ENCODE measurements around the gene LYPD6B.

The LYPD6B gene

GRCh38 chr2:149000158-149000938 lies 38.2 kb upstream of the LYPD6B start:
- Histone ChIP-seq H3K4me3 (ENCODE audit: insufficient read depth, low read depth, low read length) (no peak overlapping the region), H3K36me3 (ENCODE audit: control insufficient read depth, insufficient read depth, low read length) (peaks cover 29% of the 10 kb centered on the region), H3K4me1 (ENCODE audit: control insufficient read depth, insufficient read depth, low read length) (peaks cover 8% of the 10 kb centered on the region), H3K27me3 (ENCODE audit: control insufficient read depth, insufficient read depth, low read length, poor library complexity, severe bottlenecking) (no peaks in the 10 kb centered on the region), H3K9me3 (ENCODE audit: control insufficient read depth, low read length) (no peaks in the 10 kb centered on the region), H3K27ac (ENCODE audit: insufficient read depth, low read depth, low read length, poor library complexity, severe bottlenecking) (no peak overlapping the region)
- 40 to 60% methylated on average over 4 to 6 of the region's 6 CpGs for WGBS, 2 experiments

GRCh38 chr2:149001496-149001895 lies 37.0 kb upstream of the LYPD6B start:
- Histone ChIP-seq H3K27ac (ENCODE audit: insufficient read depth, low read depth, low read length, poor library complexity, severe bottlenecking) (no peak overlapping the region), H3K9me3 (ENCODE audit: control insufficient read depth, low read length) (no peaks in the 10 kb centered on the region), H3K4me1 (ENCODE audit: control insufficient read depth, insufficient read depth, low read length) (peaks cover 13% of the 10 kb centered on the region), H3K36me3 (ENCODE audit: control insufficient read depth, insufficient read depth, low read length) (peaks cover 36% of the 10 kb centered on the region), H3K4me3 (ENCODE audit: insufficient read depth, low read depth, low read length) (no peak overlapping the region), H3K27me3 (ENCODE audit: control insufficient read depth, insufficient read depth, low read length, poor library complexity, severe bottlenecking) (no peaks in the 10 kb centered on the region)
- WGBS, 2 experiments, result 91 to 93% methylated on average over 7 of the region's 7 CpGs

- Histone ChIP-seq H3K27ac (ENCODE audit: insufficient read depth, low read depth, low read length, poor library complexity, severe bottlenecking) (no peak overlapping the region), H3K36me3 (ENCODE audit: control insufficient read depth, insufficient read depth, low read length) (peaks cover 36% of the 10 kb centered on the region), H3K4me1 (ENCODE audit: control insufficient read depth, insufficient read depth, low read length) (peaks cover 13% of the 10 kb centered on the region), H3K27me3 (ENCODE audit: control insufficient read depth, insufficient read depth, low read length, poor library complexity, severe bottlenecking) (no peaks in the 10 kb centered on the region), H3K4me3 (ENCODE audit: insufficient read depth, low read depth, low read length) (no peak overlapping the region), H3K9me3 (ENCODE audit: control insufficient read depth, low read length) (no peaks in the 10 kb centered on the region)
- 94% methylated on average over 14 of the region's 14 CpGs for WGBS, 2 experiments
Measured at GRCh38 chr2:149002378-149002890, 36.1 kb upstream of the LYPD6B start.

- H3K9me3 ChIP-seq (ENCODE audit: control insufficient read depth, low read length), result no peaks in the 10 kb centered on the region
- 96 to 97% methylated on average over 31 of the region's 31 CpGs for WGBS, 2 experiments
- H3K4me3 ChIP-seq (ENCODE audit: insufficient read depth, low read depth, low read length), result no peak overlapping the region
- H3K27me3 ChIP-seq (ENCODE audit: control insufficient read depth, insufficient read depth, low read length, poor library complexity, severe bottlenecking), result no peaks in the 10 kb centered on the region
- no peak overlapping the region for H3K27ac ChIP-seq (ENCODE audit: insufficient read depth, low read depth, low read length, poor library complexity, severe bottlenecking)
- peaks cover 13% of the 10 kb centered on the region for H3K4me1 ChIP-seq (ENCODE audit: control insufficient read depth, insufficient read depth, low read length)
- peaks cover 36% of the 10 kb centered on the region for H3K36me3 ChIP-seq (ENCODE audit: control insufficient read depth, insufficient read depth, low read length)
Measured at GRCh38 chr2:149002891-149003740, 35.4 kb upstream of the LYPD6B start.

GRCh38 chr2:149004836-149005235 lies 33.7 kb upstream of the LYPD6B start:
- Histone ChIP-seq H3K4me3 (ENCODE audit: insufficient read depth, low read depth, low read length) (no peak overlapping the region), H3K36me3 (ENCODE audit: control insufficient read depth, insufficient read depth, low read length) (peaks cover 39% of the 10 kb centered on the region), H3K27me3 (ENCODE audit: control insufficient read depth, insufficient read depth, low read length, poor library complexity, severe bottlenecking) (no peaks in the 10 kb centered on the region), H3K27ac (ENCODE audit: insufficient read depth, low read depth, low read length, poor library complexity, severe bottlenecking) (no peak overlapping the region), H3K4me1 (ENCODE audit: control insufficient read depth, insufficient read depth, low read length) (peaks cover 8% of the 10 kb centered on the region), H3K9me3 (ENCODE audit: control insufficient read depth, low read length) (no peaks in the 10 kb centered on the region)
- WGBS, 2 experiments, result 85 to 96% methylated on average over 2 to 3 of the region's 3 CpGs

- Histone ChIP-seq H3K36me3 (ENCODE audit: control insufficient read depth, insufficient read depth, low read length) (peaks cover 41% of the 10 kb centered on the region), H3K27ac (ENCODE audit: insufficient read depth, low read depth, low read length, poor library complexity, severe bottlenecking) (no peak overlapping the region), H3K4me1 (ENCODE audit: control insufficient read depth, insufficient read depth, low read length) (peaks cover 5% of the 10 kb centered on the region), H3K4me3 (ENCODE audit: insufficient read depth, low read depth, low read length) (no peak overlapping the region), H3K27me3 (ENCODE audit: control insufficient read depth, insufficient read depth, low read length, poor library complexity, severe bottlenecking) (no peaks in the 10 kb centered on the region), H3K9me3 (ENCODE audit: control insufficient read depth, low read length) (no peaks in the 10 kb centered on the region)
- WGBS, 2 experiments, result 95 to 97% methylated on average over 6 of the region's 6 CpGs
Measured at GRCh38 chr2:149005471-149006077, 32.9 kb upstream of the LYPD6B start.

GRCh38 chr2:149006883-149007543 lies 31.5 kb upstream of the LYPD6B start:
- peaks cover 5% of the 10 kb centered on the region for H3K4me1 ChIP-seq (ENCODE audit: control insufficient read depth, insufficient read depth, low read length)
- H3K4me3 ChIP-seq (ENCODE audit: insufficient read depth, low read depth, low read length), result no peak overlapping the region
- WGBS, 2 experiments, result 74 to 77% methylated on average over 4 of the region's 4 CpGs
- H3K36me3 ChIP-seq (ENCODE audit: control insufficient read depth, insufficient read depth, low read length), result peaks cover 41% of the 10 kb centered on the region
- no peaks in the 10 kb centered on the region for H3K9me3 ChIP-seq (ENCODE audit: control insufficient read depth, low read length)
- H3K27me3 ChIP-seq (ENCODE audit: control insufficient read depth, insufficient read depth, low read length, poor library complexity, severe bottlenecking), result no peaks in the 10 kb centered on the region
- H3K27ac ChIP-seq (ENCODE audit: insufficient read depth, low read depth, low read length, poor library complexity, severe bottlenecking), result no peak overlapping the region

GRCh38 chr2:149008381-149008780 lies 30.1 kb upstream of the LYPD6B start:
- no peak overlapping the region for H3K27ac ChIP-seq (ENCODE audit: insufficient read depth, low read depth, low read length, poor library complexity, severe bottlenecking)
- peaks cover 5% of the 10 kb centered on the region for H3K4me1 ChIP-seq (ENCODE audit: control insufficient read depth, insufficient read depth, low read length)
- H3K27me3 ChIP-seq (ENCODE audit: control insufficient read depth, insufficient read depth, low read length, poor library complexity, severe bottlenecking), result no peaks in the 10 kb centered on the region
- H3K4me3 ChIP-seq (ENCODE audit: insufficient read depth, low read depth, low read length), result no peak overlapping the region
- H3K9me3 ChIP-seq (ENCODE audit: control insufficient read depth, low read length), result no peaks in the 10 kb centered on the region
- peaks cover 40% of the 10 kb centered on the region for H3K36me3 ChIP-seq (ENCODE audit: control insufficient read depth, insufficient read depth, low read length)
- WGBS, 2 experiments, result 92 to 97% methylated on average over 7 of the region's 7 CpGs

GRCh38 chr2:149009576-149010461 lies 28.7 kb upstream of the LYPD6B start:
- Histone ChIP-seq H3K27me3 (ENCODE audit: control insufficient read depth, insufficient read depth, low read length, poor library complexity, severe bottlenecking) (no peaks in the 10 kb centered on the region), H3K36me3 (ENCODE audit: control insufficient read depth, insufficient read depth, low read length) (peaks cover 43% of the 10 kb centered on the region), H3K4me1 (ENCODE audit: control insufficient read depth, insufficient read depth, low read length) (peaks cover 5% of the 10 kb centered on the region), H3K27ac (ENCODE audit: insufficient read depth, low read depth, low read length, poor library complexity, severe bottlenecking) (no peak overlapping the region), H3K4me3 (ENCODE audit: insufficient read depth, low read depth, low read length) (no peak overlapping the region), H3K9me3 (ENCODE audit: control insufficient read depth, low read length) (no peaks in the 10 kb centered on the region)
- 95% methylated on average over 31 of the region's 31 CpGs for WGBS, 2 experiments
